Endothelial cell of umbilical vein (primary cell): ENCODE measurements around the gene DEPDC5.

ENCODE experiments used
- EZH2 ChIP-seq: IDR thresholded peaks from 2 replicates; pipeline ENCODE4 v1.6.1; 2012; ENCODE audit warnings: borderline replicate concordance, low read depth, mild to moderate bottlenecking, moderate library complexity, low read length, inconsistent platforms; ENCODE audit not compliant: severe bottlenecking
- FOS ChIP-seq: IDR thresholded peaks from 2 replicates; pipeline ENCODE4 v1.6.1; 2011; ENCODE audit warnings: mild to moderate bottlenecking, low read length, moderate library complexity, borderline replicate concordance; ENCODE audit not compliant: insufficient read depth
- JUN ChIP-seq: IDR thresholded peaks from 2 replicates; pipeline ENCODE4 v1.6.1; 2011; ENCODE audit warnings: borderline replicate concordance, low read depth; ENCODE audit not compliant: insufficient read length, insufficient read depth
- MYC ChIP-seq: IDR thresholded peaks from one replicate; pipeline ENCODE4 v1.6.1; 2011; ENCODE audit warnings: mild to moderate bottlenecking, low read depth, low read length
- POLR2A ChIP-seq: IDR thresholded peaks from 2 replicates; pipeline ENCODE4 v1.6.1; 2012; ENCODE audit warnings: low read depth, mild to moderate bottlenecking, control low read depth, low read length
- POLR2AphosphoS5 ChIP-seq: IDR thresholded peaks from 2 replicates; pipeline ENCODE4 v1.6.1; 2012; ENCODE audit warnings: low read depth, mild to moderate bottlenecking, control low read depth, low read length, moderate library complexity; ENCODE audit not compliant: insufficient read depth
- TF ChIP-seq, protein P1 (sequence below), 2 donors: IDR thresholded peaks; 1 replicate in 1 of 2; 2 replicates in 1 of 2; pipeline ENCODE4 v1.5.1; 2011; ENCODE audit warnings: low read length in 2 of 2, mild to moderate bottlenecking in 2 of 2, moderate library complexity in 2 of 2, control low read depth in 1 of 2, inconsistent platforms in 1 of 2, low read depth in 1 of 2; ENCODE audit not compliant: insufficient read depth in 1 of 2; ENCODE audit errors: extremely low read depth in 1 of 2

DNA sequence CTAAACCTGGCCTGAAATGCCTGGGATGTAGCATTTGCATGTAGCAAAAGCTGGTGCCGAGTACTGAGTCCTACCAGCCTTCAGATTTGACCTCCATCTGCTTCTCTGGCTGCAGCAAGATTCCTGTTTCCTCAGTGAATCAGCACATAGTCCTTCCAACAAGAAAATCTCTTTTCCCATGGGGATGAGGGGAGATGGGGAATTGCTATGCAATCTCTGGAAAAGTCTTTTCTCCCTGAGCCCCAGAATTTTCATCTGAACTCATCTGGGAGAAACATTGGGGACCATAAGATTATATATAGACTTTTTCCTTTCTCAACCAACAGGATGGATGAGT, 158.6 kb downstream of the DEPDC5 start:
- TF ChIP-seq, protein P1, sequence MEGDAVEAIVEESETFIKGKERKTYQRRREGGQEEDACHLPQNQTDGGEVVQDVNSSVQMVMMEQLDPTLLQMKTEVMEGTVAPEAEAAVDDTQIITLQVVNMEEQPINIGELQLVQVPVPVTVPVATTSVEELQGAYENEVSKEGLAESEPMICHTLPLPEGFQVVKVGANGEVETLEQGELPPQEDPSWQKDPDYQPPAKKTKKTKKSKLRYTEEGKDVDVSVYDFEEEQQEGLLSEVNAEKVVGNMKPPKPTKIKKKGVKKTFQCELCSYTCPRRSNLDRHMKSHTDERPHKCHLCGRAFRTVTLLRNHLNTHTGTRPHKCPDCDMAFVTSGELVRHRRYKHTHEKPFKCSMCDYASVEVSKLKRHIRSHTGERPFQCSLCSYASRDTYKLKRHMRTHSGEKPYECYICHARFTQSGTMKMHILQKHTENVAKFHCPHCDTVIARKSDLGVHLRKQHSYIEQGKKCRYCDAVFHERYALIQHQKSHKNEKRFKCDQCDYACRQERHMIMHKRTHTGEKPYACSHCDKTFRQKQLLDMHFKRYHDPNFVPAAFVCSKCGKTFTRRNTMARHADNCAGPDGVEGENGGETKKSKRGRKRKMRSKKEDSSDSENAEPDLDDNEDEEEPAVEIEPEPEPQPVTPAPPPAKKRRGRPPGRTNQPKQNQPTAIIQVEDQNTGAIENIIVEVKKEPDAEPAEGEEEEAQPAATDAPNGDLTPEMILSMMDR (IDR thresholded peaks at IDR 0.05; ENCODE audit: extremely low read depth in 1 of 2, insufficient read depth in 1 of 2, low read depth in 1 of 2, low read length in 2 of 2): no peak
- TF ChIP-seq POLR2A (no peak), POLR2AphosphoS5 (no peak), EZH2 (no peak), FOS (no peak), MYC (no peak), JUN (no peak)
